ENCODE measurements around the gene NPY. TPM values are rescaled to one million over a fixed set of nuclear protein-coding genes. Genes with fewer than 3 reads are reported as not detected.

NPY gene
- total RNA-seq, 2 experiments from 2014 or later, result not detected

DNA sequence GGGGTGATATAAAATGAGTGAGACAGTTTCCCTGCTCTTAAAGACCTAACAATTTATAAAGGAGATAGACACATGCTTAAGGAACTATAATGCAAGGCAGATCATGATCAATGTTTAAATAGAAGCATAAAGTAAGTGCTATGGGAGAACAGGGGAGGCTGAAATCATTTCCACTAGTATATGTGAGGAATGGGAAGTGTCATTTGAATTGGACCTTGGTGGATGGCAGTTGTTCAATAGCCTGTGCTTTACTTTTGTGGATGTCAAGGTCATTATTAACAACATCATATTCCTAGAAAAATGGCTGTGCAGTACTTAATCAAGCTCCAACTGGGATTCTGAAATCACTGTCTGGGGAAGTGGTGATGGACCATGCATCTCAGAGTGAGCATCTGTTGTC is 14.7 kb downstream of the NPY start:
- intact Hi-C loops (cut with micrococcal nuclease), result loop anchor here (10.0 kb wide), 1 partner anchor 366 kb away; no protein-coding TSS in a partner anchor
- CTCF ChIA-PET, result interaction anchor here (1.1 kb wide), 1 partner anchor 794 kb away, joined by 3 read pairs; no protein-coding TSS in a partner anchor
- Mint-ChIP-seq H3K27me3 (peaks cover 7% of the 10 kb centered on the region), H3K9me3 (no peaks in the 10 kb centered on the region), H3K27ac (no peak overlapping the region), H3K4me1 (ENCODE audit: low read depth) (no peaks in the 10 kb centered on the region), H3K36me3 (ENCODE audit: low read depth) (no peaks in the 10 kb centered on the region), H3K4me3 (no peak overlapping the region)
- TF ChIP-seq, protein P1, sequence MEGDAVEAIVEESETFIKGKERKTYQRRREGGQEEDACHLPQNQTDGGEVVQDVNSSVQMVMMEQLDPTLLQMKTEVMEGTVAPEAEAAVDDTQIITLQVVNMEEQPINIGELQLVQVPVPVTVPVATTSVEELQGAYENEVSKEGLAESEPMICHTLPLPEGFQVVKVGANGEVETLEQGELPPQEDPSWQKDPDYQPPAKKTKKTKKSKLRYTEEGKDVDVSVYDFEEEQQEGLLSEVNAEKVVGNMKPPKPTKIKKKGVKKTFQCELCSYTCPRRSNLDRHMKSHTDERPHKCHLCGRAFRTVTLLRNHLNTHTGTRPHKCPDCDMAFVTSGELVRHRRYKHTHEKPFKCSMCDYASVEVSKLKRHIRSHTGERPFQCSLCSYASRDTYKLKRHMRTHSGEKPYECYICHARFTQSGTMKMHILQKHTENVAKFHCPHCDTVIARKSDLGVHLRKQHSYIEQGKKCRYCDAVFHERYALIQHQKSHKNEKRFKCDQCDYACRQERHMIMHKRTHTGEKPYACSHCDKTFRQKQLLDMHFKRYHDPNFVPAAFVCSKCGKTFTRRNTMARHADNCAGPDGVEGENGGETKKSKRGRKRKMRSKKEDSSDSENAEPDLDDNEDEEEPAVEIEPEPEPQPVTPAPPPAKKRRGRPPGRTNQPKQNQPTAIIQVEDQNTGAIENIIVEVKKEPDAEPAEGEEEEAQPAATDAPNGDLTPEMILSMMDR (IDR thresholded peaks at IDR 0.05), result no peak
- POLR2A ChIA-PET, result no interaction called here
- DNase-seq (no peak), ATAC-seq (no peak)

DNA sequence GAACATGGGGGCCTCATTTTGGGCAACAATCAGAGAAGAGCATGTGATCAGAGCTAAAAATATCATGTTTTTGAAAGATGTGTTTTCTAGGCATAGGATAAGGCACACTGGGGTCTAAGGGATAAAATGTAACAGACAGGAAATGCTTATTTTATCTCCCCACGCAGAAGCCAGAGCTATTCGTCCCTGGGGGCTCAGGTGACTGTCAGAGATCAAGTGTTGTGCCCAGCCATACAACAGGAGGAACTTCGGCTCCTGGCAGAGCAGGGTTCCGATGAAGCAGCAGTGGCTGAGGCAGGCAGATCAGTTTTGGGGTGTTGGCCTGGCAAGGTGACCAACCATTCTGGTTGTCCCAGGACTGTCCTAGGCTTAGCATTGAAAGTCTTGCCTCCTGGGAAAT is 15.2 kb downstream of the NPY start:
- H3K27ac Mint-ChIP-seq, result no peak overlapping the region
- ChIA-PET POLR2A (interaction anchor here (0.6 kb wide), 1 partner anchor 771 kb away, joined by 3 read pairs; no protein-coding TSS in a partner anchor), CTCF (interaction anchor here (1.1 kb wide), 1 partner anchor 794 kb away, joined by 3 read pairs; no protein-coding TSS in a partner anchor)
- no peak overlapping the region for H3K4me3 Mint-ChIP-seq
- ATAC-seq, result no peak
- peaks cover 7% of the 10 kb centered on the region for H3K27me3 Mint-ChIP-seq
- DNase-seq, result no peak
- intact Hi-C loops (cut with micrococcal nuclease), result loop anchor here (10.0 kb wide), 1 partner anchor 366 kb away; no protein-coding TSS in a partner anchor
- H3K36me3 Mint-ChIP-seq (ENCODE audit: low read depth), result no peaks in the 10 kb centered on the region
- no peaks in the 10 kb centered on the region for H3K4me1 Mint-ChIP-seq (ENCODE audit: low read depth)
- TF ChIP-seq, protein P1 (IDR thresholded peaks at IDR 0.05), result no peak
- no peaks in the 10 kb centered on the region for H3K9me3 Mint-ChIP-seq

DNA sequence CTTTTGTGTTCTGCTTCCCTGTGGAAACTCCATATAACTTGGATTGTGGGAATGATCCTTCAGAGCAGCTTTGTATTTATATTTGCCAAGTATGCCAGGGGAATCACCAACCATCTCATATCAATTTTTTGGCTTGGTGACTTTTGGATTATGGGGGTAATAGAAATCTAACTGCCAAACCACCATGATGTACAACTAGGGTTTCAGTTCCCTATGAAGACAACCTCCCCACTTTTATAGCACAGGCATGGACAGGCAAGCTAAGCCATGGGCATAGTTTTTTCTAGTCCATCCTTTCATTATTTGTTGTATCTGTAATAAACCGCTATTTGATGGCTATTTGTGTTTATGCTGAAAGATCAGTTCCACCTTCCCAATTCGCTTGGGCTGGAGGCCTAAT is 17.7 kb downstream of the NPY start:
- ChIA-PET POLR2A (no interaction called here), CTCF (no interaction called here)
- H3K27me3 Mint-ChIP-seq, result peaks cover 22% of the 10 kb centered on the region
- H3K36me3 Mint-ChIP-seq (ENCODE audit: low read depth), result no peaks in the 10 kb centered on the region
- H3K27ac Mint-ChIP-seq, result no peak overlapping the region
- H3K9me3 Mint-ChIP-seq, result no peaks in the 10 kb centered on the region
- ATAC-seq, result no peak
- no peaks in the 10 kb centered on the region for H3K4me1 Mint-ChIP-seq (ENCODE audit: low read depth)
- no peak overlapping the region for H3K4me3 Mint-ChIP-seq
- intact Hi-C loops (cut with micrococcal nuclease), result no loop called here
- TF ChIP-seq, protein P1 (IDR thresholded peaks at IDR 0.05), result no peak
- no peak for DNase-seq

DNA sequence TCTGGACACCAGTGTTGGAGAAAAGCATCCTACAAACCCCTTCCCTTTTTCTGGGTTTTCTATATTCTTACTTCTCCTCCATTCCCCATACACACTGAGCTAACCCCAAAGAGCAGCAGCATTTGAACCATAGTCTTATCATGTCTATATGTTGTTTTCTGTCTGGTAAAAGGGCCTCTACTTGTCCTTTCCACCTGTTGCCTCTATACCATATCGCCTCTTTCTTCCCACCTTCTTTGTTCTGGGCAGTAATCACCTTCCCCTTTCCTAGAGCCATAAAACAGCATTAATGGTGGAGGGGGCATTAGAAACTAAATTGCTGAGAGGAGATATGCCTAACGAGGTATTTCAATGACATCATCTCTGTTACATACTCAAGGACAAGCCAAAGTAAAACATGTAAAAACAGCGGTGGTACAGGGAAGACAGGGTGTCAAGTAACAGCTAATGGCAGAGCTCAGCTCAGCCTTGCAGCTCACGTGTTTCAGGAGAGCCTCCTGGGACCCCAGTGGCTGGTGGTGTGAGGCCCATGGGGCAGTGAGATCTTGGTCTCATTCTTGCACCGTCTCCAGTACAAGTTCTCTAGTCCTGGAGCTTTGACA is 20.6 kb downstream of the NPY start:
- Mint-ChIP-seq H3K9me3 (no peaks in the 10 kb centered on the region), H3K4me3 (no peak overlapping the region), H3K36me3 (ENCODE audit: low read depth) (no peaks in the 10 kb centered on the region), H3K27ac (no peak overlapping the region), H3K4me1 (ENCODE audit: low read depth) (no peaks in the 10 kb centered on the region), H3K27me3 (peaks cover 23% of the 10 kb centered on the region)
- DNase-seq, result no peak
- ATAC-seq, result no peak
- intact Hi-C loops (cut with micrococcal nuclease), result no loop called here
- POLR2A ChIA-PET, result no interaction called here
- TF ChIP-seq, protein P1 (IDR thresholded peaks at IDR 0.05), result no peak
- CTCF ChIA-PET, result no interaction called here

DNA sequence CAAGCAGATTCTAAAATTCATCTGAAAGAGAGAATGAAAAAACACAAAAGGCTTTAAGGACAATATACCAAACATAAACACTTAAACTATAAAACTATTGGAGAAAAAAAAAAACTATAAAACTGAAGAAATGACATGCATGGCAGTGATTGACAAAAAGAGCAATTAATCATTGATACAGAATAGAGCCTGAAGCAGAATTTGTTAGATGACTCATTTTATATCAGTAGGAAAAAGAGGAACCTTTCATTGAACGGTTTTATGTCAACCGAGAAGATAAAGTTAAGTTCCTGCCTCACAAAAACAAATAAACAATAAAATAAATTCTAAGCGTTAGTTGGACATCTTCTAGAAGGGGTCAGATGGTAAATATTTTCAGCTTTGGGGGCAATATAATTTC is 23.3 kb downstream of the NPY start:
- CTCF ChIA-PET, result no interaction called here
- no peak for ATAC-seq
- no peaks in the 10 kb centered on the region for H3K9me3 Mint-ChIP-seq

More for the DNA sequence above, 23.3 kb downstream of the NPY start:
- H3K4me1 Mint-ChIP-seq (ENCODE audit: low read depth), result no peaks in the 10 kb centered on the region
- intact Hi-C loops (cut with micrococcal nuclease), result no loop called here
- no peaks in the 10 kb centered on the region for H3K36me3 Mint-ChIP-seq (ENCODE audit: low read depth)
- POLR2A ChIA-PET, result no interaction called here
- no peak for DNase-seq
- no peak overlapping the region for H3K4me3 Mint-ChIP-seq
- TF ChIP-seq, protein P1 (IDR thresholded peaks at IDR 0.05), result no peak
- no peak overlapping the region for H3K27ac Mint-ChIP-seq
- peaks cover 21% of the 10 kb centered on the region for H3K27me3 Mint-ChIP-seq
